GM10266 (cell line): ENCODE measurements around the gene ZNF19.
A peak's percentile ranks its signal among the peaks of the same experiment; 100 is the strongest.

Experiments used
- DNase-seq: peaks from one replicate; pipeline ENCODE4 v3.0.0; 2012; ENCODE audit errors: extremely low spot score
- CTCF ChIP-seq: IDR thresholded peaks from 2 replicates; pipeline ENCODE4 v1.5.1; 2012; ENCODE audit warnings: mild to moderate bottlenecking, low read depth; ENCODE audit not compliant: control insufficient read depth, insufficient read depth; ENCODE audit errors: missing control alignments

Gene ZNF19

DNA sequence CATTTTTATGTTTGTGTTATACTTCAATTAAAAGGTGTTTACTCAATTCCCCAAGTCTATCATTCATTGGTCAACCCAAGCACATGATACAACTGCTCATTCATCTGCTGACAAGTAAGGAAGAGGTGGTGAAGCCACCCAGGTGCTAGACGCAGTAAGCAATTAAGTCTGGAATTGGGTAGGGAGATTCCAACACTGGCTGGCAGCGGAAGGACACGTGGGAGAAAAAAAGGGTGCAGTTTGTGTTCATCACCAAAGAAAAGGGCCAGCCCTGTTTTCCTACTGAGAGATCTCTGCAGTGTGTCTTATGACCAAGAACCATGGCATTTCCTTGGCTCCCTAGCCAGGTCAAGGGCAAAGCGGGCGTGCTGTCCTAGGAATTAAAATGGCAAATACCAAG is 15.2 kb downstream of the ZNF19 start:
- no peak for DNase-seq
- no peak for TF ChIP-seq CTCF

GRCh38 chr16:71472931-71473330 is 16.2 kb downstream of the ZNF19 start:
- no peak for TF ChIP-seq CTCF

DNA sequence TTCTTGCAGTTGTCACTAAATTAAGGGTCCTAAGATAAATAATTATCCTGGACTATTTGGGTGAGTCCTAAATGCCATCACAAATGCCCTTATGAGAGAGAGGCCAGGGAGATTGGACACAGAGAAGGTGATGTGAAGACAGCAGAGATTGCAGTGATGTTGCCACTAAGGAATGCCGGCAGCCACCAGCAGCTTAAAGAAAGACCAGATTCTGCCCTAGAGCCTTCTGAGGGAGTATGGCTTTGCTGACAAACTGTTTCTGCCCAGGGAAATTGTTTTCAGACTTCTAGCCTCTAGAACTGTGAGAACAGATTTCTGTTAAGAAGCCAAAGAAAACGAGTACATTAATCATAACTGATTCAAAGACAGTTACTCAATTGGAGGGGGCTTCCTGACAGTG is 17.1 kb downstream of the ZNF19 start:
- no peak for DNase-seq
- no peak for TF ChIP-seq CTCF

More at GRCh38 chr16:71472931-71473330, 16.2 kb downstream of the ZNF19 start:
- no peak for DNase-seq

GRCh38 chr16:71467810-71468209 is 21.3 kb downstream of the ZNF19 start:
- no peak for TF ChIP-seq CTCF
- peak; percentile 37 for DNase-seq

- TF ChIP-seq CTCF: no peak
- DNase-seq: no peak
Measured at GRCh38 chr16:71464231-71464630, 24.9 kb downstream of the ZNF19 start.

DNA sequence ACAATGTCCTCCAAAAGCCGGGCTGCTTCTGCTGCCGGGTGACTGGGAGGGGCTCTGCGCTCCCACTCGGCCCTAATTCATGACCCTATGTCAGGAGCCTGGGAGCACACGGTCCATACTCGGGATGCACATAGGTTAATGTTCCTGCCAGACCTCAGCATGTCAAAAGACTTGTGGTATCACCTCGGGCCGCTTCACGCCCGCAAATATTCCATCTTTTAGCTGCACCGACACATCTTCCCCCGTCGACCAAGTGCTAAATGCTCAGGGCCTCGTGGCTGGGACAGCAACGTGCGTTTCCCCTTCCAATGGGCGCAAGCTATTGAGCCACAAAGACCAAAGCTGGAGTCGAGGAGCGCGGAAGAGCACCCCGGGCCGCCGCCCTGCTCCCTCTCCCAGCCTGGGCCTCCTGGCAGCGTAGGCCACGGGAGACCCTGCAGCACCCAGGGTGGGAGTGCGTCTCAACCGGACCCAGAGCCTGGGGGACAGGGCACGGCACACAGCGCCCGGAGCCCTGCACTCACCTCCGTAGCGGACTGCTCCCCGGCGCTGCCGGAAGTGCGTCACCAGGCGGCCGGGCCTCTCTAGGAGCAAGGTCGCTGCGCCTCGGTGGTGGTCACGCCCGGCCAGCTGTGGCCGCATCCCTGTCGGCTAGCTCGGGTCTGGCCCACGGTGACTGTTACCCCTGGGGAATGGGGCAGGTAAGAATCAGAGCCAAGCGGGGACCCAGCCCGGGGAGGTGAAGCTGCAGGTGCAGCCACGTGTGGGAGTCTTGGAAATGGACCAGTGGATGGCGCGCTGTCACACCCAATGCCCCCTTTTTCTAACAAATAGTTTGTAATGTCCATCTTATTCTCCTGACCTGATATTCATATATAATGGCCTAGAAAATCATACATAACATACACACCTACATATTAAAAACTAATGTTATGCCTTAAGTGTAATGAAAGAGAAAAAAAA is 27.2 kb downstream of the ZNF19 start, which contains the start of gene ZNF23:
Gene ZNF23, minus strand, starts transcription at position 562 of the 963 bp plus-strand sequence. CDS start 5,451 bp downstream, outside the sequence.
- DNase-seq: peak; percentile 90
- peak; percentile 32 for TF ChIP-seq CTCF

- no peak for TF ChIP-seq CTCF
- DNase-seq: no peak
Measured at GRCh38 chr16:71460941-71461340, 28.2 kb downstream of the ZNF19 start.
